ENCODE measurements around the gene LNX2.

DNA sequence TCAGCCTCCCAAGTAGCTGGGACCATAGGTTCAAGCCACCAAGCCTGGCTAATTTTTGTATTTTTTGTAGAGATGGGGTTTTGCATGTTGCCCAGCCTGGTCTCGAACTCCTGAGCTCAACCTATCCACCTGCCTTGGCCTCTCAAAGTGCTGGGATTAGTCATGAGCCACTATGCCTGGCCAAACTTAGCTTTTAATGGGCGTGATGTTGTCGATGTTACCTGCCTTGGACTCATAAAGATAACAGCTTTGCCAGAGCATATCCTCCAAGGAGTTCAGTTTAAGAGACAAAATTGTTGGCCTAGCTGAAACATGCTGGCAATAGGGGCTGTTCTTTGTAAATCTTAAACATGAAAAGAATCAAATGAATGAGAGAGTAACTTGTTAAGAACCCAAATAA, 14.5 kb upstream of the LNX2 start:
- TF ChIP-seq CTCF (IDR thresholded peaks at IDR 0.05) = no peak
- TF ChIP-seq POLR2A (IDR thresholded peaks at IDR 0.05) = no peak
